Endothelial cell of umbilical vein (primary cell): Measurements from ENCODE around the gene MCRIP2. TPM values are rescaled to one million over a fixed set of nuclear protein-coding genes. Genes with fewer than 3 reads are reported as not detected.

Source experiments
- BruUV-seq: library from RNA; stranded (reverse); fragments of 400-500 nt; replicated peaks from 2 replicates; lab custom pipeline; 2021; lab: Mats Ljungman, UMichigan
- CTCF ChIA-PET: fragments of 300-600, 350-600 bp; sonication (Branson Sonifier 250); formaldehyde crosslinking; loops from one replicate; lab custom pipeline; 2021; ENCODE audit warnings: antibody characterized with exemption, inconsistent platforms; lab: Charles Lee
- POLR2A ChIA-PET: fragments of 300-600, 350-600 bp; sonication (Branson Sonifier 250); formaldehyde crosslinking; loops from one replicate; lab custom pipeline; 2021; ENCODE audit warnings: antibody characterized with exemption, inconsistent platforms; lab: Charles Lee
- DNase-seq: peaks from one replicate; pipeline ENCODE4 v3.0.0-alpha.2; 2011; ENCODE audit warnings: low read depth, low spot score
- FAIRE-seq: peaks from 2 replicates; lab custom pipeline; 2011; peaks lifted over from hg19 to GRCh38; lab: Jason Lieb, UNC
- H2AFZ ChIP-seq: 2 replicates; pipeline ENCODE4 v1.6.0; 2012; ENCODE audit warnings: low read depth, low read length, control low read depth, inconsistent platforms
- H3K27ac ChIP-seq: 2 replicates; pipeline ENCODE4 v1.5.1; 2011; ENCODE audit warnings: low read depth, mild to moderate bottlenecking, control low read depth, low read length, moderate library complexity; ENCODE audit not compliant: insufficient read depth
- H3K27me3 ChIP-seq, 2 experiments: 2 replicates each; pipeline versions ENCODE4 v1.6.0 to v1.6.1; 2011; ENCODE audit warnings: low read length in 2 of 2, mixed read lengths in 1 of 2; ENCODE audit not compliant: control insufficient read depth in 2 of 2, insufficient read depth in 2 of 2
- H3K36me3 ChIP-seq, 2 experiments: 2 replicates in 1 of 2; 3 replicates in 1 of 2; pipeline ENCODE4 v1.5.1; 2011; ENCODE audit warnings: low read length in 2 of 2, mild to moderate bottlenecking in 1 of 2, moderate library complexity in 1 of 2; ENCODE audit not compliant: control insufficient read depth in 2 of 2, insufficient read depth in 2 of 2; ENCODE audit errors: extremely low read depth in 1 of 2
- H3K4me1 ChIP-seq: 3 replicates; pipeline ENCODE4 v1.5.1; 2011; ENCODE audit warnings: mild to moderate bottlenecking, low read length; ENCODE audit not compliant: control insufficient read depth, insufficient read depth; ENCODE audit errors: extremely low read depth
- H3K4me2 ChIP-seq: 2 replicates; pipeline ENCODE4 v1.6.1; 2011; ENCODE audit warnings: low read length, control low read depth, mixed read lengths; ENCODE audit not compliant: insufficient read depth
- H3K4me3 ChIP-seq, 3 experiments: fragments of 200-600 bp in 1 of 3; sonication (generic), shearing (Covaris generic) in 1 of 3; replicated peaks in 1 of 3; 2 replicates each; pipeline ENCODE4 v1.5.1; 2011 to 2016; ENCODE audit warnings: control low read depth in 3 of 3, low read length in 3 of 3, mild to moderate bottlenecking in 2 of 3, inconsistent platforms in 1 of 3, low read depth in 1 of 3, moderate library complexity in 1 of 3; ENCODE audit not compliant: insufficient read depth in 1 of 3
- H3K79me2 ChIP-seq: 2 replicates; pipeline ENCODE4 v1.6.0; 2012; ENCODE audit warnings: low read length, inconsistent platforms; ENCODE audit not compliant: control insufficient read depth, insufficient read depth
- H3K9ac ChIP-seq: replicated peaks from 2 replicates; pipeline ENCODE3; 2011; ENCODE audit warnings: low read length, control low read depth; ENCODE audit not compliant: insufficient read depth; ENCODE audit errors: extremely low read depth
- H3K9me1 ChIP-seq: replicated peaks from 3 replicates; pipeline ENCODE4 v1.6.0; 2011; ENCODE audit warnings: mild to moderate bottlenecking, low read length; ENCODE audit not compliant: control insufficient read depth, insufficient read depth; ENCODE audit errors: extremely low read depth
- H3K9me3 ChIP-seq: replicated peaks from 2 replicates; pipeline ENCODE4 v1.5.1; 2012; ENCODE audit warnings: low read length, inconsistent platforms; ENCODE audit not compliant: control insufficient read depth, insufficient read depth
- H4K20me1 ChIP-seq: replicated peaks from 2 replicates; pipeline ENCODE3; 2011; ENCODE audit warnings: mild to moderate bottlenecking, low read length; ENCODE audit not compliant: control insufficient read depth, insufficient read depth; ENCODE audit errors: extremely low read depth
- CTCF ChIP-seq, 2 donors: IDR thresholded peaks; 1 replicate in 1 of 2; 2 replicates in 1 of 2; pipeline ENCODE4 v1.5.1; 2011; ENCODE audit warnings: low read length in 2 of 2, mild to moderate bottlenecking in 2 of 2, moderate library complexity in 2 of 2, control low read depth in 1 of 2, inconsistent platforms in 1 of 2, low read depth in 1 of 2; ENCODE audit not compliant: insufficient read depth in 1 of 2; ENCODE audit errors: extremely low read depth in 1 of 2
- EZH2 ChIP-seq: IDR thresholded peaks from 2 replicates; pipeline ENCODE4 v1.6.1; 2012; ENCODE audit warnings: borderline replicate concordance, low read depth, mild to moderate bottlenecking, moderate library complexity, low read length, inconsistent platforms; ENCODE audit not compliant: severe bottlenecking
- GATA2 ChIP-seq: IDR thresholded peaks from 2 replicates; pipeline ENCODE4 v1.7.0; 2011; ENCODE audit warnings: low read depth, mild to moderate bottlenecking, moderate library complexity, mixed read lengths, low read length; ENCODE audit not compliant: insufficient read length, insufficient read depth
- JUN ChIP-seq: IDR thresholded peaks from 2 replicates; pipeline ENCODE4 v1.6.1; 2011; ENCODE audit warnings: borderline replicate concordance, low read depth; ENCODE audit not compliant: insufficient read length, insufficient read depth
- MYC ChIP-seq: IDR thresholded peaks from one replicate; pipeline ENCODE4 v1.6.1; 2011; ENCODE audit warnings: mild to moderate bottlenecking, low read depth, low read length
- POLR2A ChIP-seq: IDR thresholded peaks from 2 replicates; pipeline ENCODE4 v1.6.1; 2012; ENCODE audit warnings: low read depth, mild to moderate bottlenecking, control low read depth, low read length
- POLR2AphosphoS5 ChIP-seq: IDR thresholded peaks from 2 replicates; pipeline ENCODE4 v1.6.1; 2012; ENCODE audit warnings: low read depth, mild to moderate bottlenecking, control low read depth, low read length, moderate library complexity; ENCODE audit not compliant: insufficient read depth
- dilution Hi-C: fragments of 300-500 bp; cut with MboI; formaldehyde crosslinking; loops from one replicate; pipeline ENCODE4 v1.15.0; 2019; ENCODE audit warnings: low sequenced_read_pairs; ENCODE audit not compliant: extremely low pct_ligation_motif_present
- intact Hi-C: fragments of 100-400 bp; cut with micrococcal nuclease; formaldehyde crosslinking; loops from one replicate; pipeline ENCODE4 v1.10.0; 2022
- polyA plus RNA-seq, 4 experiments: library from polyadenylated mRNA; depleted of rRNA in 3 of 4; stranded (reverse) in 3 of 4; unstranded in 1 of 4; fragments of >200 nt; gene quantifications; 2 replicates each; pipeline versions ENCODE4 v1.2.1 to v1.2.3, GENCODE V29; 2011 to 2012; ENCODE audit warnings: missing spikeins in 1 of 4
- total RNA-seq: library from RNA; stranded (reverse); gene quantifications from 2 replicates; pipeline ENCODE4 v1.2.3, GENCODE V29; 2021
- TF ChIP-seq, protein P1 (sequence below): IDR thresholded peaks from 2 replicates; pipeline ENCODE4 v1.6.1; 2011; ENCODE audit not compliant: insufficient read depth, insufficient read length

The MCRIP2 gene
- total and polyA plus RNA-seq, 2 donors (not counting 3 experiments of a cell fraction or from before 2014, with no cell fraction given) = 17.1 to 18.9 TPM

DNA sequence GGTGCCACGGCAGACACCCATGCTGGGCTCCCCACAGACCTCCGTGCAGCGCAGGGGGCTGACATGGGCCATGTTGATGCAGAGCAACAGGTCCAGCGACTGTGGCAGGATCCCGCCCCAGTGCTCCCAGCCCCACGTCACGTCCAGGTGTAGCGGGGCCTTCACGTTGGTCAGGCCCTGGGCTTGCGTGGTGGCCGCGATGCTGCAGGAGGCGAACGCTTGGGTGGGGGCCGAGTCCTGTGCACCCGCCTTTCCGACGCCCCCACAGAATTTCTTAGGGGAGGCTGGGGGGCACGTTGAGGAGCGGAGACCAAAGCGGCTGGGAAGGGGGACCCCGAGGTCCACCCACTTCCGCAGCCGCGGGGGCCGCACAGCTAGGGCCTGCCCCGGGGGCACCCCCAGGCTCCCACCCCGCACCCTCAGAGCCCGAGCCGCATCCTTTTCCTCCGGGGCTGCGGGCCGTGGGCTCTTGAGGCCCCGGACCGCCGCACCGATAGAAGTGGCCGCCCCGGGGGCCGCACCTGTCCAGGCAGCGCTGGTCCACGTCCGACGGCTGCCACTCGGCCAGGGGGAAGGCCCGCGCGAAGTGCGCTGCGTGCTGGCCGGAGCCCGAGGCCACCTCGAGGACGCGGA, 5.9 kb upstream of the MCRIP2 start:
- ChIA-PET CTCF (interaction anchor here (0.7 to 1.7 kb wide), 9 partner anchors 9 to 56 kb away, joined by 3 to 8 read pairs (median 4); partner anchors contain the start of gene RAB40C), POLR2A (interaction anchor here (1.6 kb wide), 1 partner anchor 9 kb away, joined by 4 read pairs; no protein-coding TSS in a partner anchor)
- intact Hi-C loops = loop anchor here (1.0 kb wide), 1 partner anchor 46 kb away; no protein-coding TSS in a partner anchor
- H2AFZ ChIP-seq = peak overlapping the region; percentile 25
- no peak for FAIRE-seq
- no peak overlapping the region for H3K27ac ChIP-seq
- H3K4me2 ChIP-seq = peak overlapping the region; percentile 48
- H3K9me1 ChIP-seq = no peaks in the 10 kb centered on the region
- H3K4me1 ChIP-seq = peaks cover 4% of the 10 kb centered on the region
- no peaks in the 10 kb centered on the region for H3K36me3 ChIP-seq
- H3K27me3 ChIP-seq = no peaks in the 10 kb centered on the region
- DNase-seq = no peak
- H4K20me1 ChIP-seq = no peaks in the 10 kb centered on the region
- H3K79me2 ChIP-seq = peaks cover 8% of the 10 kb centered on the region
- peak overlapping the region; percentile 66 for H3K9ac ChIP-seq
- dilution Hi-C loops = no loop called here
- H3K9me3 ChIP-seq = no peaks in the 10 kb centered on the region
- peak overlapping the region; percentile 37 to 82 (median 61) for H3K4me3 ChIP-seq
- no peak for TF ChIP-seq CTCF (IDR thresholded peaks at IDR 0.05; ENCODE audit: extremely low read depth in 1 of 2, insufficient read depth in 1 of 2, low read depth in 1 of 2, low read length in 2 of 2)
- TF ChIP-seq POLR2AphosphoS5 = no peak
- TF ChIP-seq, protein P1, sequence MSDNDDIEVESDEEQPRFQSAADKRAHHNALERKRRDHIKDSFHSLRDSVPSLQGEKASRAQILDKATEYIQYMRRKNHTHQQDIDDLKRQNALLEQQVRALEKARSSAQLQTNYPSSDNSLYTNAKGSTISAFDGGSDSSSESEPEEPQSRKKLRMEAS = no peak
- TF ChIP-seq EZH2 = no peak
- no peak for TF ChIP-seq POLR2A
- TF ChIP-seq GATA2 = no peak
- no peak for TF ChIP-seq JUN
- TF ChIP-seq MYC = no peak
- BruUV-seq = no TSS peak
